ENCODE measurements around the gene GALNTL6.

GALNTL6 gene

DNA sequence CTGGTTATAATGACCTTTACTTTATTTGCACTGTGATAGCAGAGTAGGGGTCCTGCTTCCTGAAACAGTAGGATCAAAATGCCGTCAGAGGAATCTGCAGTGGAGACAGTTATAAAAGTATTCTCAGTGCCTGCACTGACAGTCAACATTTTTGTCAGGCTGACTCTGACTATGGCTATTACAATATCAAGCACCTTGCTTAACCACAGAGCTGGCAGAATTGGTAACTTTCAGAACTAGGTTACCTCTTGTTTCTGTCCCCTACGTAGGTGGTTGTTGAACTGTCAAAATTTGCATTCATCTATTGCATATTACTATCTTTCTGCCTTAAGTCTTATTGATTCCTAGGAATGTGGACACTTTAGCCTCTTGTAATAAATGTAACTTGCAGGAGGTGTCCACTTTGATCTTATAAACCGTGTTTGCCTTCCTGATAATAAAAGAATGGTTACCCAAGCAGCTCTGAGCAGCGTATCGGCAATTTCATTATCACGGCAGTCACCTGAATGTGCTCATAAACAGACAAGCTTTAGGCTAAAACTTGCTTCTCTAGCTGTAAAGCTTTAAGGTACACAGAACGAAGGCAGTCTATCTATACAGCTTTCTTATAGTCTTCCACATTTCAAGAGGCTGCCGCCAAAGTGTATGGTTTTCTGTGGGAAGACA lies 1002.4 kb downstream of the GALNTL6 start:
- Histone ChIP-seq H3K9me3 (ENCODE audit: insufficient read depth, low read depth, low read length) (no peaks in the 10 kb centered on the region), H3K4me2 (ENCODE audit: low read depth, low read length, poor library complexity, severe bottlenecking) (no peak overlapping the region), H3K36me3 (ENCODE audit: insufficient read depth, low read length) (no peaks in the 10 kb centered on the region), H3F3A (ENCODE audit: low read depth) (no peaks in the 10 kb centered on the region), H4K20me1 (ENCODE audit: insufficient read depth, low read length, poor library complexity, severe bottlenecking) (no peaks in the 10 kb centered on the region), H3K4me3 (ENCODE audit: low read length, poor library complexity, severe bottlenecking) (no peak overlapping the region), H3K9me2 (replicated peaks; ENCODE audit: low read depth, low read length) (no peaks in the 10 kb centered on the region), H3K9ac (ENCODE audit: low read depth, low read length, poor library complexity, severe bottlenecking) (no peak overlapping the region), H3K4me1 (ENCODE audit: insufficient read depth, low read length, poor library complexity, severe bottlenecking) (no peaks in the 10 kb centered on the region), H3K79me2 (ENCODE audit: insufficient read depth, low read length) (no peaks in the 10 kb centered on the region), H2AFZ (ENCODE audit: low read length) (no peak overlapping the region), H3K27me3 (ENCODE audit: insufficient read depth, low read length, poor library complexity, severe bottlenecking) (no peaks in the 10 kb centered on the region)
- TF ChIP-seq EZH2phosphoT487 (IDR thresholded peaks at IDR 0.05; ENCODE audit: borderline replicate concordance) (no peak), CTCF (conservative IDR thresholded peaks at IDR 0.05; ENCODE audit: low read length) (no peak)

GRCh38 chr4:172818901-172819300 lies 1005.7 kb downstream of the GALNTL6 start:
- Histone ChIP-seq H3K4me3 (ENCODE audit: low read length, poor library complexity, severe bottlenecking) (no peak overlapping the region), H3K9me2 (replicated peaks; ENCODE audit: low read depth, low read length) (no peaks in the 10 kb centered on the region), H4K20me1 (ENCODE audit: insufficient read depth, low read length, poor library complexity, severe bottlenecking) (no peaks in the 10 kb centered on the region), H3K9ac (ENCODE audit: low read depth, low read length, poor library complexity, severe bottlenecking) (no peak overlapping the region), H3K79me2 (ENCODE audit: insufficient read depth, low read length) (no peaks in the 10 kb centered on the region), H3K27me3 (ENCODE audit: insufficient read depth, low read length, poor library complexity, severe bottlenecking) (no peaks in the 10 kb centered on the region), H3K4me2 (ENCODE audit: low read depth, low read length, poor library complexity, severe bottlenecking) (no peak overlapping the region), H3F3A (ENCODE audit: low read depth) (no peaks in the 10 kb centered on the region), H3K36me3 (ENCODE audit: insufficient read depth, low read length) (no peaks in the 10 kb centered on the region), H3K9me3 (ENCODE audit: insufficient read depth, low read depth, low read length) (no peaks in the 10 kb centered on the region), H2AFZ (ENCODE audit: low read length) (no peak overlapping the region), H3K4me1 (ENCODE audit: insufficient read depth, low read length, poor library complexity, severe bottlenecking) (no peaks in the 10 kb centered on the region)
- TF ChIP-seq EZH2phosphoT487 (IDR thresholded peaks at IDR 0.05; ENCODE audit: borderline replicate concordance) (no peak), CTCF (conservative IDR thresholded peaks at IDR 0.05; ENCODE audit: low read length) (no peak)

GRCh38 chr4:172819353-172819752 lies 1006.1 kb downstream of the GALNTL6 start:
- no peaks in the 10 kb centered on the region for H3K4me1 ChIP-seq (ENCODE audit: insufficient read depth, low read length, poor library complexity, severe bottlenecking)
- H3K36me3 ChIP-seq (ENCODE audit: insufficient read depth, low read length) = no peaks in the 10 kb centered on the region

More at GRCh38 chr4:172819353-172819752, 1006.1 kb downstream of the GALNTL6 start:
- Histone ChIP-seq H3F3A (ENCODE audit: low read depth) (no peaks in the 10 kb centered on the region), H3K4me2 (ENCODE audit: low read depth, low read length, poor library complexity, severe bottlenecking) (no peak overlapping the region), H3K4me3 (ENCODE audit: low read length, poor library complexity, severe bottlenecking) (no peak overlapping the region), H2AFZ (ENCODE audit: low read length) (no peak overlapping the region), H3K9me3 (ENCODE audit: insufficient read depth, low read depth, low read length) (no peaks in the 10 kb centered on the region), H4K20me1 (ENCODE audit: insufficient read depth, low read length, poor library complexity, severe bottlenecking) (no peaks in the 10 kb centered on the region), H3K27me3 (ENCODE audit: insufficient read depth, low read length, poor library complexity, severe bottlenecking) (no peaks in the 10 kb centered on the region), H3K9me2 (replicated peaks; ENCODE audit: low read depth, low read length) (no peaks in the 10 kb centered on the region), H3K9ac (ENCODE audit: low read depth, low read length, poor library complexity, severe bottlenecking) (no peak overlapping the region), H3K79me2 (ENCODE audit: insufficient read depth, low read length) (no peaks in the 10 kb centered on the region)
- TF ChIP-seq EZH2phosphoT487 (IDR thresholded peaks at IDR 0.05; ENCODE audit: borderline replicate concordance) = no peak
- TF ChIP-seq CTCF (conservative IDR thresholded peaks at IDR 0.05; ENCODE audit: low read length) = no peak
